GM21390 (cell line): Measurements from ENCODE around the gene MMP28.

Source experiments
- ATAC-seq: cut with Tn5 transposase; IDR thresholded peaks from one replicate; pipeline ENCODE4 v1.9.1; 2021; ENCODE audit not compliant: unreplicated experiment

Gene MMP28

GRCh38 chr17:35799942-35800341, 4.5 kb upstream of the MMP28 start:
- ATAC-seq = no peak

- ATAC-seq = no peak
Measured at GRCh38 chr17:35797918-35798317, 2.5 kb upstream of the MMP28 start.

GRCh38 chr17:35797370-35797769, 1.9 kb upstream of the MMP28 start:
- ATAC-seq = no peak

- no peak for ATAC-seq
Measured at GRCh38 chr17:35796942-35797341, 1.5 kb upstream of the MMP28 start.

GRCh38 chr17:35795871-35796265, 427 bp upstream of the MMP28 start:
- no peak for ATAC-seq

- ATAC-seq = no peak
Measured at GRCh38 chr17:35793257-35793656, 2.2 kb downstream of the MMP28 start.

- no peak for ATAC-seq
Measured at GRCh38 chr17:35791681-35792350, 3.6 kb downstream of the MMP28 start.

GRCh38 chr17:35790841-35791240, 4.6 kb downstream of the MMP28 start:
- no peak for ATAC-seq

GRCh38 chr17:35788477-35789368, 6.7 kb downstream of the MMP28 start:
- no peak for ATAC-seq

- no peak for ATAC-seq
Measured at GRCh38 chr17:35786941-35787432, 8.5 kb downstream of the MMP28 start.

GRCh38 chr17:35784895-35785294, 10.5 kb downstream of the MMP28 start:
- ATAC-seq = no peak

- ATAC-seq = no peak
Measured at GRCh38 chr17:35780950-35781349, 14.5 kb downstream of the MMP28 start.

- ATAC-seq = no peak
Measured at GRCh38 chr17:35778641-35779196, 16.7 kb downstream of the MMP28 start.

- ATAC-seq = no peak
Measured at GRCh38 chr17:35775583-35775982, 19.9 kb downstream of the MMP28 start.

- no peak for ATAC-seq
Measured at GRCh38 chr17:35775039-35775438, 20.4 kb downstream of the MMP28 start.

GRCh38 chr17:35774499-35774898, 20.9 kb downstream of the MMP28 start:
- ATAC-seq = no peak

GRCh38 chr17:35773679-35774425, 21.6 kb downstream of the MMP28 start:
- ATAC-seq = no peak

- no peak for ATAC-seq
Measured at GRCh38 chr17:35773129-35773528, 22.3 kb downstream of the MMP28 start.

- no peak for ATAC-seq
Measured at GRCh38 chr17:35769895-35770486, 25.4 kb downstream of the MMP28 start.

GRCh38 chr17:35768797-35769196, 26.6 kb downstream of the MMP28 start:
- ATAC-seq = no peak
